A549 (cell line): ENCODE data around the gene PKLR. TPM values are rescaled to one million over a fixed set of nuclear protein-coding genes. Genes with fewer than 3 reads are reported as not detected.

Experiments
- ATAC-seq, 2 experiments: fragments of 200-7000 bp in 1 of 2; fragments of >200 bp in 1 of 2; cut with Nextera tagmentation in 1 of 2; cut with Tn5 transposase in 1 of 2; 3 replicates each; pipeline versions ENCODE4 v1.8.0 to v1.9.1; 2018 to 2020; ENCODE audit warnings: mild to moderate bottlenecking in 1 of 2, moderate library complexity in 1 of 2
- CTCF ChIA-PET: fragments of 300-600 bp; sonication (Branson Sonifier 250); formaldehyde crosslinking; extraction: SDS; loops from one replicate; lab custom pipeline; 2021; ENCODE audit warnings: antibody characterized with exemption, inconsistent platforms; lab: Yijun Ruan, JAX
- POLR2A ChIA-PET: fragments of 350-600 bp; formaldehyde crosslinking; extraction: SDS; loops from one replicate; lab custom pipeline; 2021; ENCODE audit warnings: antibody characterized with exemption, inconsistent platforms; lab: Yijun Ruan, JAX
- DNase-seq, 2 experiments: peaks; one replicate each; pipeline versions ENCODE4 v3.0.0 to v3.0.0-alpha.2; 2011 to 2016; ENCODE audit warnings: low read depth in 1 of 2, low spot score in 1 of 2
- FAIRE-seq: peaks from 2 replicates; lab custom pipeline; 2011; peaks lifted over from hg19 to GRCh38; lab: Jason Lieb, UNC
- H3K27ac ChIP-seq, 2 experiments: fragments of >200 bp; sonication (Bioruptor Twin); formaldehyde crosslinking; 3 replicates each; pipeline ENCODE4 v1.5.1; 2016 to 2017
- H3K4me1 ChIP-seq: fragments of >200 bp; sonication (Bioruptor Twin); formaldehyde crosslinking; 3 replicates; pipeline ENCODE4 v1.6.1; 2016
- H3K4me2 ChIP-seq: fragments of >200 bp; sonication (Bioruptor Twin); formaldehyde crosslinking; 3 replicates; pipeline ENCODE4 v1.6.1; 2016
- H3K4me3 ChIP-seq: fragments of >200 bp; sonication (Bioruptor Twin); formaldehyde crosslinking; 3 replicates; pipeline ENCODE4 v1.5.1; 2016
- H3K9me3 ChIP-seq: fragments of >200 bp; sonication (Bioruptor Twin); formaldehyde crosslinking; 3 replicates; pipeline ENCODE4 v1.6.1; 2016
- CBX8 ChIP-seq: fragments of 200-600 bp; sonication (generic); IDR thresholded peaks from 2 replicates; pipeline ENCODE4 v1.6.1; 2016
- CTCF ChIP-seq: fragments of >200 bp; sonication (Bioruptor Twin); formaldehyde crosslinking; IDR thresholded peaks from 3 replicates; pipeline ENCODE4 v1.5.1; 2016
- ELK1 ChIP-seq: fragments of 150-350 bp; IDR thresholded peaks from 2 replicates; pipeline ENCODE4 v1.6.1; 2014; ENCODE audit warnings: low read depth, mild to moderate bottlenecking, low read length
- EP300 ChIP-seq, 2 experiments: fragments of >200 bp; sonication (Bioruptor Twin); formaldehyde crosslinking; IDR thresholded peaks; 2 replicates in 1 of 2; 3 replicates in 1 of 2; pipeline ENCODE4 v1.6.1; 2016 to 2017
- HES2 ChIP-seq: fragments of >200 bp; sonication (Bioruptor Twin); formaldehyde crosslinking; IDR thresholded peaks from 2 replicates; pipeline ENCODE4 v1.6.1; 2016
- HMGXB4 ChIP-seq: fragments of 250-450 bp; sonication (Bioruptor Pico); IDR thresholded peaks from 2 replicates; pipeline ENCODE4 v1.5.0; 2021; ENCODE audit warnings: mild to moderate bottlenecking, moderate library complexity, borderline replicate concordance
- MAX ChIP-seq: IDR thresholded peaks from 2 replicates; pipeline ENCODE4 v1.6.1; 2012
- MAZ ChIP-seq: fragments of 150-350 bp; IDR thresholded peaks from 2 replicates; pipeline ENCODE4 v1.6.1; 2014; ENCODE audit warnings: antibody characterized with exemption, low read depth, low read length, borderline replicate concordance
- MYC ChIP-seq: IDR thresholded peaks from 2 replicates; pipeline ENCODE4 v1.6.1; 2012; ENCODE audit warnings: mild to moderate bottlenecking, inconsistent platforms, low read length, improper control_type of control experiment, borderline replicate concordance
- NFE2L2 ChIP-seq: fragments of 150-350 bp; conservative IDR thresholded peaks from 2 replicates; pipeline ENCODE4 v1.6.1; 2014; ENCODE audit warnings: low read length
- POLR2AphosphoS2 ChIP-seq: conservative IDR thresholded peaks from 2 replicates; pipeline ENCODE4 v1.6.1; 2012; ENCODE audit warnings: low read length, improper control_type of control experiment, inconsistent platforms
- RAD21 ChIP-seq, 2 experiments: fragments of >200 bp in 1 of 2; sonication (Bioruptor Twin) in 1 of 2; formaldehyde crosslinking in 1 of 2; IDR thresholded peaks in 1 of 2; conservative IDR thresholded peaks in 1 of 2; 2 replicates in 1 of 2; 3 replicates in 1 of 2; pipeline ENCODE4 v1.6.1; 2012 to 2018; ENCODE audit warnings: inconsistent platforms in 1 of 2
- REST ChIP-seq: fragments of 200-600 bp; sonication (generic); IDR thresholded peaks from 2 replicates; pipeline ENCODE4 v1.6.1; 2016; ENCODE audit warnings: antibody characterized with exemption, mild to moderate bottlenecking, moderate library complexity
- SMC3 ChIP-seq: fragments of >200 bp; sonication (Bioruptor Twin); formaldehyde crosslinking; IDR thresholded peaks from 3 replicates; pipeline ENCODE4 v1.6.1; 2018; ENCODE audit warnings: inconsistent platforms
- SREBF2 ChIP-seq: fragments of 450-650 bp; IDR thresholded peaks from 2 replicates; pipeline ENCODE4 v1.6.1; 2014; ENCODE audit warnings: mild to moderate bottlenecking, moderate library complexity
- TP53 ChIP-seq: fragments of 250-450 bp; sonication (Bioruptor Pico); IDR thresholded peaks from 2 replicates; pipeline ENCODE4 v1.5.0; 2021; ENCODE audit warnings: mild to moderate bottlenecking, moderate library complexity
- WGBS: methylation state at CpG from one replicate; pipeline ENCODE4 v1.1.6; 2017; ENCODE audit errors: missing lambda C conversion rate; 5-methylcytosine and 5-hydroxymethylcytosine counted together
- polyA plus RNA-seq, 4 experiments: library from polyadenylated mRNA; depleted of rRNA in 3 of 4; stranded (reverse); fragments of >200 nt; fragmentation: RNase III in 1 of 4; extraction: RNeasy Plus Mini Kit Qiagen cat#74134 plus additional on column Dnase treatment in 1 of 4; gene quantifications; 2 replicates in 3 of 4; 3 replicates in 1 of 4; pipeline ENCODE4 v1.2.3, GENCODE V29; 2011 to 2017

PKLR gene
- polyA plus RNA-seq, 2 of the 4 experiments (the other 2 are of a cell fraction), result 0.03 TPM; not detected in 1

GRCh38 chr1:155251566-155251965, 49.7 kb downstream of the PKLR start:
- no peak for ATAC-seq
- no peak overlapping the region for H3K4me3 ChIP-seq
- POLR2A ChIA-PET, result interaction anchor here (1.8 to 2.4 kb wide), 3 partner anchors 10 to 72 kb away, joined by 10 to 13 read pairs (median 11); partner anchors contain the start of genes CLK2 and SCAMP3
- DNase-seq, result no peak
- no peaks in the 10 kb centered on the region for H3K9me3 ChIP-seq
- peaks cover 21% of the 10 kb centered on the region for H3K4me1 ChIP-seq
- CTCF ChIA-PET, result interaction anchor here (0.6 to 10.4 kb wide), 45 partner anchors 11 to 441 kb away, joined by 3 to 326 read pairs (median 10); partner anchors contain the start of genes CLK2, FDPS, HCN3 and MSTO1
- TF ChIP-seq HMGXB4 (CRISPR knock-in tag), result no peak
- no peak for FAIRE-seq
- no peak overlapping the region for H3K27ac ChIP-seq
- no peak overlapping the region for H3K4me2 ChIP-seq
- whole genome bisulfite sequencing, result 89% methylated on average over 6 of the region's 7 CpGs

GRCh38 chr1:155250633-155251449, 50.4 kb downstream of the PKLR start:
- WGBS, result 32% methylated on average over 14 of the region's 23 CpGs
- no peak overlapping the region for H3K4me3 ChIP-seq
- peak; percentile 91 to 98 for DNase-seq
- CTCF ChIA-PET, result interaction anchor here (0.6 to 10.4 kb wide), 80 partner anchors 10 to 1047 kb away, joined by 3 to 326 read pairs (median 5); partner anchors contain the start of genes ASH1L, CLK2, EFNA1 and FDPS
- peak overlapping the region in 1 of 2 experiments; percentile 76; a peak in 3 of 6 replicates for H3K27ac ChIP-seq
- ATAC-seq, result peak; percentile 82 to 92
- no peak for FAIRE-seq
- no peak for TF ChIP-seq REST
- peak; percentile 88 to 90 for TF ChIP-seq RAD21 (conservative IDR thresholded peaks at IDR 0.05 in 1 of 2, IDR thresholded peaks at IDR 0.05 in 1 of 2)
- no peak for TF ChIP-seq SREBF2
- TF ChIP-seq EP300 (IDR thresholded peaks at IDR 0.05), result no peak
- no peak for TF ChIP-seq MYC
- no peak for TF ChIP-seq MAZ
- TF ChIP-seq NFE2L2, result no peak
- TF ChIP-seq HES2, result no peak
- peak; percentile 65 for TF ChIP-seq MAX
- TF ChIP-seq CTCF, result peak; percentile 99
- TF ChIP-seq HMGXB4 (CRISPR knock-in tag), result no peak
- TF ChIP-seq TP53 (CRISPR knock-in tag), result no peak
- TF ChIP-seq CBX8, result no peak
- peak; percentile 87 for TF ChIP-seq SMC3
- no peak for TF ChIP-seq POLR2AphosphoS2
- TF ChIP-seq ELK1, result no peak
- POLR2A ChIA-PET, result interaction anchor here (1.0 to 2.4 kb wide), 4 partner anchors 11 to 73 kb away, joined by 4 to 13 read pairs (median 10); partner anchors contain the start of genes CLK2, MTX1, SCAMP3 and THBS3
- H3K4me2 ChIP-seq, result peak overlapping the region; percentile 52; the same call in 2 of the 3 replicates
- H3K9me3 ChIP-seq, result no peaks in the 10 kb centered on the region
- H3K4me1 ChIP-seq, result peaks cover 19% of the 10 kb centered on the region
